ENCODE measurements around the gene NAA40. TPM values are rescaled to one million over a fixed set of nuclear protein-coding genes. Genes with fewer than 3 reads are reported as not detected.

Gene NAA40
- total and polyA plus RNA-seq, 2 experiments from 2014 or later = 10.1 to 24.6 TPM

GRCh38 chr11:63942803-63943202 lies 4.0 kb downstream of the NAA40 start:
- no peaks in the 10 kb centered on the region for H3K9me2 ChIP-seq (ENCODE audit: insufficient read depth)
- no peaks in the 10 kb centered on the region for H3K27me3 ChIP-seq (ENCODE audit: insufficient read depth)
- peaks cover 4% of the 10 kb centered on the region for H3K4me1 ChIP-seq (ENCODE audit: insufficient read depth)
- Mint-ChIP-seq H3K4me1 (peaks cover 11% of the 10 kb centered on the region), H3K9me3 (no peaks in the 10 kb centered on the region), H3K27me3 (ENCODE audit: insufficient read depth, low read depth, poor library complexity) (peaks cover 18% of the 10 kb centered on the region), H3K36me3 (ENCODE audit: low read depth) (peaks cover 16% of the 10 kb centered on the region), H3K4me3 (no peak overlapping the region), H3K27ac (no peak overlapping the region)
- H3K4me3 ChIP-seq = no peak overlapping the region
- TF ChIP-seq ZNF331 (CRISPR knock-in tag; IDR thresholded peaks at IDR 0.05; ENCODE audit: low read depth) (no peak), EZH2 (IDR thresholded peaks at IDR 0.05; ENCODE audit: low read depth, unreplicated experiment) (no peak), POLR2AphosphoS5 (IDR thresholded peaks at IDR 0.05; ENCODE audit: low read depth) (no peak), NANOG (IDR thresholded peaks at IDR 0.05; ENCODE audit: borderline replicate concordance) (no peak), STAT1 (IDR thresholded peaks at IDR 0.05; ENCODE audit: unreplicated experiment) (no peak)
- peaks cover 38% of the 10 kb centered on the region for H4K20me1 ChIP-seq (replicated peaks; ENCODE audit: insufficient read depth)
- peaks cover 13% of the 10 kb centered on the region for H3K36me3 ChIP-seq (ENCODE audit: insufficient read depth)
- ATAC-seq (no peak), DNase-seq (ENCODE audit: low spot score) (no peak)
- peaks cover 54% of the 10 kb centered on the region for H3K79me2 ChIP-seq (replicated peaks; ENCODE audit: insufficient read depth)
- no peak overlapping the region for H3K27ac ChIP-seq (ENCODE audit: low read depth)
- no peak overlapping the region for H3K4me2 ChIP-seq
- H3F3A ChIP-seq (replicated peaks; ENCODE audit: low read depth) = peaks cover 34% of the 10 kb centered on the region
- no peak overlapping the region for H2AFZ ChIP-seq

GRCh38 chr11:63944987-63945386 lies 6.2 kb downstream of the NAA40 start:
- DNase-seq (ENCODE audit: low spot score) = no peak
- peaks cover 13% of the 10 kb centered on the region for H3K27me3 Mint-ChIP-seq (ENCODE audit: insufficient read depth, low read depth, poor library complexity)
- peaks cover 13% of the 10 kb centered on the region for H3K36me3 ChIP-seq (ENCODE audit: insufficient read depth)
- H3K36me3 Mint-ChIP-seq (ENCODE audit: low read depth) = peaks cover 28% of the 10 kb centered on the region
- H3K27ac Mint-ChIP-seq = no peak overlapping the region
- H3F3A ChIP-seq (replicated peaks; ENCODE audit: low read depth) = peaks cover 23% of the 10 kb centered on the region
- H3K9me2 ChIP-seq (ENCODE audit: insufficient read depth) = no peaks in the 10 kb centered on the region
- peaks cover 38% of the 10 kb centered on the region for H4K20me1 ChIP-seq (replicated peaks; ENCODE audit: insufficient read depth)
- no peak for ATAC-seq
- TF ChIP-seq EZH2phosphoT487 (IDR thresholded peaks at IDR 0.05; ENCODE audit: unreplicated experiment) (no peak), ZNF462 (CRISPR knock-in tag; IDR thresholded peaks at IDR 0.05) (no peak)
- peaks cover 46% of the 10 kb centered on the region for H3K79me2 ChIP-seq (replicated peaks; ENCODE audit: insufficient read depth)
- no peak overlapping the region for H2AFZ ChIP-seq
- H3K4me2 ChIP-seq = no peak overlapping the region
- H3K9me3 Mint-ChIP-seq = no peaks in the 10 kb centered on the region
- peaks cover 4% of the 10 kb centered on the region; the same call in 1 of the 3 replicates for H3K4me1 Mint-ChIP-seq
- no peak overlapping the region for H3K4me3 ChIP-seq
- H3K27ac ChIP-seq (ENCODE audit: low read depth) = no peak overlapping the region
- H3K4me1 ChIP-seq (ENCODE audit: insufficient read depth) = no peaks in the 10 kb centered on the region; the same call in 1 of the 2 replicates
- no peaks in the 10 kb centered on the region for H3K27me3 ChIP-seq (ENCODE audit: insufficient read depth)
- no peak overlapping the region for H3K4me3 Mint-ChIP-seq

Data from GM23338 (cell line).